Activated CD4-positive, alpha-beta T cell treated with anti-CD3 and anti-CD28 coated beads, Interleukin-2, amount 10 ng/mL, durations not matched to agents 7 days and 5 days (primary cell): ENCODE data around the gene LRRC26. TPM values are rescaled to one million over a fixed set of nuclear protein-coding genes. Genes with fewer than 3 reads are reported as not detected.

Source experiments
- CTCF ChIA-PET: fragments of 350-600 bp; sonication (Branson Sonifier 250); formaldehyde crosslinking; loops from one replicate; lab custom pipeline; 2021; ENCODE audit warnings: antibody characterized with exemption; lab: Charles Lee
- POLR2A ChIA-PET: fragments of 350-600 bp; sonication (Branson Sonifier 250); formaldehyde crosslinking; loops from one replicate; lab custom pipeline; 2021; ENCODE audit warnings: antibody characterized with exemption; lab: Charles Lee
- DNase-seq: peaks from one replicate; pipeline ENCODE4 v3.0.0-alpha.2; 2020
- H3K27ac Mint-ChIP-seq: one replicate; pipeline ENCODE4 v1.8.0; 2021; ENCODE audit warnings: mild to moderate bottlenecking, moderate library complexity, mixed read lengths
- H3K27me3 Mint-ChIP-seq: one replicate; pipeline ENCODE4 v1.8.0; 2021; ENCODE audit warnings: mixed read lengths
- H3K36me3 Mint-ChIP-seq: one replicate; pipeline ENCODE4 v1.8.0; 2021; ENCODE audit warnings: low read depth, mixed read lengths
- H3K4me1 Mint-ChIP-seq: one replicate; pipeline ENCODE4 v1.8.0; 2021; ENCODE audit warnings: mixed read lengths
- H3K4me3 Mint-ChIP-seq: one replicate; pipeline ENCODE4 v1.8.0; 2021; ENCODE audit warnings: mild to moderate bottlenecking, moderate library complexity, mixed read lengths
- H3K9me3 Mint-ChIP-seq: one replicate; pipeline ENCODE4 v1.8.0; 2021; ENCODE audit warnings: mixed read lengths
- total RNA-seq, 2 experiments: library from RNA; stranded (reverse); gene quantifications; one replicate each; pipeline ENCODE4 v1.2.3, GENCODE V29; 2021

Gene LRRC26
- total RNA-seq, 2 experiments from 2014 or later: not detected

DNA sequence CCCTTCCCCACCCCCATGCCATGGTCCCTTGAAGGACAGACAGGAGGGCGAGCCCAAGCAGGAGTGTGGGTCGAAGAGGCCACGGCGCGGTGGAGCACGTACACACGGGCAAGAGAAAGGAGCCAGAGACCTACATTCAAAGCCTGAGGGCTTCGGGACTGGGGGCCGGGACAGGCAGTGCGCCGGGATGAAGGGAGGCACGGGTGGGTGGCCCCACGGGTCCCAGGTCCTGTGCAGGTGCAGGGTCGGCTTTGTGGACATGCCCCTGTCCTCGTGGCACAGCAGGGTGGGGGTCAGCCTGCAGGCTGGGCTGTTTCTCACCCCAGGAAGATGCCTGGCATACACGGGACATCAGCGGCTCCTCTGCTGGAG is 9.8 kb downstream of the LRRC26 start:
- DNase-seq: no peak
- POLR2A ChIA-PET: no interaction called here
- H3K4me3 Mint-ChIP-seq: no peak overlapping the region
- no peaks in the 10 kb centered on the region for H3K9me3 Mint-ChIP-seq
- CTCF ChIA-PET: no interaction called here
- no peak overlapping the region for H3K27ac Mint-ChIP-seq
- peaks cover 33% of the 10 kb centered on the region for H3K27me3 Mint-ChIP-seq
- H3K4me1 Mint-ChIP-seq: peaks cover 22% of the 10 kb centered on the region
- H3K36me3 Mint-ChIP-seq: no peaks in the 10 kb centered on the region

DNA sequence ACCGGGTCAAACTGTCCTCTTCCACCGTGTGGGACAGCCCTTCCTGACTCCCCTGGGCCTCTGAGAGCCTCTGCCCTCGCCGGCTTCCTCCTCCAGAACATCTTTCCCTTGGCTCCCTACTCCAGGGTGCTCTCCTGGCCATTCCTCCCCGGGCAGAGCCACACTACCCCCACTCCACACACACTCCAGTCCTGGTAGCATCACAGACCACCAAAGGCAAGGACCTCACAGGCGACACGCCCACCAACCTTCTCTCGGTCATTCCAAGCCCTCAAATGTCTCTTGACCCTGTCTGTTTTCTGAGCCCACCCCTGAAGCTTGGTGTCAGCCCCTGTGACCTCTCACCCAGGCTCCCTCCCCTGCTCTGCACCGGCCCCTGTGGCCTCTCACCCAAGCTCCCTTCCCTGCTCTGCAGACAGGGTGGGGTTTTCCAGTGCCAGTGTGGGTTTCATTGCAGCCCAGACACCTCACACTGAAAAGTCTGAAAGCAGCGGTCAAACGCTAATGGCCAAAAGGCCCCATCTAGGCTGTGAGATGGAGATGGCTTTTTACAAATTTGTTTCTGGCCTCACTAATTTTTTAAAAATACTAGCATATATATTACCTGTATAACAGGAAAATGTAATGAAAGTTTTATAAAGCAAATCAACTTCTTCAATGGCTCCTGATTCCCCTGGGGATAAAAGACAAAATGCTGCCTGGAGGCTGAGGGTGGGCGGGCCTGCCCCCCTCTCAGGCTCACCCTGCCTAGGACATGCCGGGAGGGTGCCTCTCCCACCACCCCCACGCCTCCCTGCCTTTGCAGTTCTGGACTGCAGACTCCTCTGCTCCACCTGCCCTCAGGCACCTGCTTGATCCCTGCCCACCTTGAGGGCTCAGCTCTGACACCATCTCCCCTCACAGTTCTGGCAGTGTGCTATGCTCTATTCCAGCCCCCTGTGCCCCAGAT is 10.5 kb downstream of the LRRC26 start:
- DNase-seq: no peak
- Mint-ChIP-seq H3K4me1 (peaks cover 22% of the 10 kb centered on the region), H3K9me3 (no peaks in the 10 kb centered on the region), H3K4me3 (no peak overlapping the region), H3K36me3 (no peaks in the 10 kb centered on the region), H3K27me3 (peaks cover 35% of the 10 kb centered on the region), H3K27ac (no peak overlapping the region)
- ChIA-PET POLR2A (no interaction called here), CTCF (no interaction called here)

DNA sequence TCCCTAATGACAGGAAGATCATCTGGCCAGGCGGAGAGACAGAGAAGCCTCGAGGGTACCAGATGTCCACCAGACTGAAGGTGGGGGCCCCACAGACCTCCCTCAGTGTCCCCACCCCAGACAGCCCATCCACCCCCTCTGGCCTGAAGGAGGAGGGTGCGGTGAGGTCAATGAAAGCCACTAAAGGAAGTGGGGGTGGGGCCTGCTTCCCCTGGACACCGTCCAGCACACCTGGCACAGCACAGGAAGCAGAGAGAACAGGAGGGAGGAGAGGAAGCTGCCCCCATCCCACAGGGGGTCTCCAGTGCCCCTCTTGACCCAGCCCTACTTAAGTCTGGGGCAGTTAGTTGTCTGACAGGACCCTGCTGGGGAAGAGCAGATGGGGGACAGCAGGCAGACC is 11.2 kb downstream of the LRRC26 start:
- H3K27me3 Mint-ChIP-seq: peaks cover 35% of the 10 kb centered on the region
- POLR2A ChIA-PET: no interaction called here
- no peaks in the 10 kb centered on the region for H3K36me3 Mint-ChIP-seq
- H3K27ac Mint-ChIP-seq: no peak overlapping the region
- CTCF ChIA-PET: interaction anchor here (1.1 to 1.2 kb wide), 2 partner anchors 9 to 20 kb away, joined by 3 read pairs; no protein-coding TSS in a partner anchor
- H3K4me3 Mint-ChIP-seq: no peak overlapping the region
- H3K9me3 Mint-ChIP-seq: no peaks in the 10 kb centered on the region
- H3K4me1 Mint-ChIP-seq: peaks cover 22% of the 10 kb centered on the region
- DNase-seq: no peak

DNA sequence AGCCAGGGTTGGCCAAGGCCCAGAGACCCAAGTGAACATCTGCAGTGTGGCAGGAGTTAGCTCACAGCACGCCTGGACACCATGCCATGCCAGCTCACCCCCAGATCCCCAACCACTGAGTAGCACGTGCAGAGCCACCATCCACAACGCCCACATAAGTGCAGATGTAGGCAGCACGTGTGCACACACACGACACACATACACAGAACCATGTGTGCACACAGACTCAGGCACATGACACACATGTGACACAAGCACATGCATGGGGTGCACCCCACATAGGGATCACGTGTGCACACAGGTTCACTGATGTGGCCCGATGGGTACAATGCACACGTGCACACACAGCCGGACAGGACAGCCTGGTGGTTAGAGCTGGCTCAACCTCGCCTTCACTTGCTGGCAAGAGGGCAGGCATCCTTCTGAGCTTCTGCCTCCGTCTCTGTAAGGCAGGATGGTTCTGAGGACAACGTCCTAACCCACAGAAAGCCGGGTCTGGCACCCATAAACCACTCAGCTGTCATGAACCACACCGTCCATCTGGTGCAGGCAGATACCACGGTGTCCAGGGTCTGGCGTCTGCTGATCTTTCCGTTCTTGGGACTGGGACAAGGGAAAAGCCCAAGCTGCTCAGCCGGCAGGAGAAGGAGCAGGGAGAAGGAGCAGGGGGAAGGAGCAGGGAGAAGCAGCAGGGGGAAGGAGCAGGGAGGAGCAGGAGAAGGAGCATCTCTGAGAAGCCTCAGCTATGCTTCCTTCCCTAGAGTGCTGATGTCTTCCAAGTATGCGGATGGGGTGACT is 12.0 kb downstream of the LRRC26 start:
- H3K4me3 Mint-ChIP-seq: no peak overlapping the region
- peaks cover 22% of the 10 kb centered on the region for H3K4me1 Mint-ChIP-seq
- H3K9me3 Mint-ChIP-seq: no peaks in the 10 kb centered on the region
- CTCF ChIA-PET: interaction anchor here (0.8 to 1.4 kb wide), 8 partner anchors 9 to 144 kb away, joined by 3 read pairs; partner anchors contain the start of gene NRARP
- H3K27me3 Mint-ChIP-seq: peaks cover 32% of the 10 kb centered on the region
- no peaks in the 10 kb centered on the region for H3K36me3 Mint-ChIP-seq
- H3K27ac Mint-ChIP-seq: no peak overlapping the region
- POLR2A ChIA-PET: no interaction called here
- no peak for DNase-seq

DNA sequence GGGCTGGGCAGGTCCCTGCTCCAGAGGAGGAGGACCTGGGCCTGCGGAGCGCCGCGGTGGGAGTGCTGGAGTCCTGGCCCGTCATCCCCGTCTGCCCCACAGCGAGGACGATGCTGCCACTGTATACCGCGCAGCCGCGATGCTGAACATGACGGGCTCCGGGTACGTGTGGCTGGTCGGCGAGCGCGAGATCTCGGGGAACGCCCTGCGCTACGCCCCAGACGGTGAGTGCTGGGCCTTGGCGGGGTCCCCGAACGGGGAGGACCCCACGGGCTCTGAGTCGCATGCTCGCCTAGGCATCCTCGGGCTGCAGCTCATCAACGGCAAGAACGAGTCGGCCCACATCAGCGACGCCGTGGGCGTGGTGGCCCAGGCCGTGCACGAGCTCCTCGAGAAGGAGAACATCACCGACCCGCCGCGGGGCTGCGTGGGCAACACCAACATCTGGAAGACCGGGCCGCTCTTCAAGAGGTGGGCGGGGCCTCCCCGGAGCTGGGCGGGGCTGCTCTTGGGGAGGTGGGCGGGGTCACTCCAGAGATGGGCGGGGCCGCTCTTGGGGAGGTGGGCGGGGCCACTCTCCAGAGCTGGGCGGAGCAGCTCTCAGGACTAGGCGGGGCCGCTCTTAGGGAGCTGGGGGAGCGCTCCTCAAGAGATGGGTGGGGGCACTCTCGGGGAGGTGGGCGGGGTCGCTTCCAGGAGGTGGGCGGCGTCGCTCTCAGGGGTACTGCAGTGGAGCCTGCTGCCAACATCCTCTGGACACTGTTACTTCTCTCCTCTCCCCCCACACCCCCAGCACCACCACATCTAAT is 13.1 kb downstream of the LRRC26 start:
- no peak overlapping the region for H3K27ac Mint-ChIP-seq
- H3K4me3 Mint-ChIP-seq: peak overlapping the region; percentile 43
- H3K4me1 Mint-ChIP-seq: peaks cover 22% of the 10 kb centered on the region
- H3K9me3 Mint-ChIP-seq: no peaks in the 10 kb centered on the region
- H3K36me3 Mint-ChIP-seq: no peaks in the 10 kb centered on the region
- DNase-seq: peak; percentile 52
- CTCF ChIA-PET: interaction anchor here (0.6 to 1.4 kb wide), 10 partner anchors 13 to 1116 kb away, joined by 3 to 5 read pairs (median 3); partner anchors contain the start of genes ANAPC2, NOXA1, NRARP and SSNA1
- H3K27me3 Mint-ChIP-seq: peaks cover 28% of the 10 kb centered on the region
- POLR2A ChIA-PET: no interaction called here

DNA sequence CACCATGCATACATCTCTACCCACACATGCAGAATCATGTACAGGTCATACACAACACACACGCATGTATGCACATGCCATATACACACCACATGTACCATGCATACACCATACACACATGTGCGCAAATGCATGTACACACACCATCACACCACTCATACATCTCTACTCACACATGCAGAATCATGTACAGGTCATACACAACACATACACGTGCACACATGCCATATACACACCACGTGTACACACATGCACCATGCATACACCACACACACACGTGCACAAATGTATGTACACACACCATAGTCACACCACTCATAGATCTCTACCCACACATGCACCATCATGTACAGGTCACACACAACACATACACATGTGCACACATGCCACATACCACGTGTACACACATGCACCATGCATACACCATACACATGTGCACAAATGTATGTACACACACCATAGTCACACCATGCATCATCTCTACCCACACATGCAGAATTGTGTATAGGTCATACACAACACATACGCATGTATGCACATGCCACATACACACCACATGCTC is 16.9 kb downstream of the LRRC26 start:
- ChIA-PET CTCF (no interaction called here), POLR2A (no interaction called here)
- Mint-ChIP-seq H3K36me3 (no peaks in the 10 kb centered on the region), H3K4me3 (no peak overlapping the region), H3K4me1 (peaks cover 14% of the 10 kb centered on the region), H3K9me3 (no peaks in the 10 kb centered on the region), H3K27ac (no peak overlapping the region), H3K27me3 (peaks cover 9% of the 10 kb centered on the region)
- no peak for DNase-seq

DNA sequence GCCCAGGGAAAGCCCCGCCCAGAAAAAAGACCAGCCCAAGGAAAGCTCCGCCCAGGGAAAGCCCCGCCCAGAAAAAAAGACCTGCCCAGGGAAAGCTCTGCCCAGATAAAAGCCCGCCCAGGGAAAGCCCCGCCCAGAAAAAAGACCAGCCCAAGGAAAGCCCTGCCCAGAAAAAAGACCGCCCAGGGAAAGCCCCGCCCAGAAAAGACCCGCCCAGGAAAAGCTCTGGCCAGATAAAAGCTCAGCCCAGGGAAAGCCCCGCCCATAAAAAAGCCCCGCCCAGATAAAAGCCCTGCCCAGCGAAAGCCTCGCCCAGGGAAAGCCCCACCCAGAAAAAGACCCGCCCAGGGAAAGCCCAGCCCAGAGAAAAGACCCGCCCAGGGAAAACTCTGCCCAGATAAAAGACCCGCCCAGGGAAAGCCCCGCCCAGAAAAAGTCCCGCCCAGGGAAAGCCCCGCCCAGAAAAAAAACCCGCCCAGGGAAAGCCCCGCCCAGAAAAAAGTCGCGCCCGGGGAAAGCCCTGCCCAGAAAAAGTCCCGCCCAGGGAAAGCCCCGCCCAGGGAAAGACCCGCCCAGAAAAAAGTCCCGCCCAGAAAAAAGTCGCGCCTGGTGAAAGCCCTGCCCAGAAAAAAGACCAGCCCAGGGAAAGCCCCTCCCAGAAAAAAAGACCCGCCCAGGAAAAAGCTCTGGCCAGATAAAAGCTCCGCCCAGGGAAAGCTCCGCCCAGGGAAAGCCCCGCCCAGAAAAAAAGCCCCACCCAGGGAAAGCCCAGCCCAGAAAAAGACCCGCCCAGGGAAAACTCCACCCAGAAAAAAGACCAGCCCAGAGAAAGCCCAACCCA is 19.0 kb downstream of the LRRC26 start:
- Mint-ChIP-seq H3K9me3 (no peaks in the 10 kb centered on the region), H3K27ac (no peak overlapping the region), H3K36me3 (no peaks in the 10 kb centered on the region), H3K4me1 (peaks cover 4% of the 10 kb centered on the region), H3K4me3 (no peak overlapping the region), H3K27me3 (peaks cover 5% of the 10 kb centered on the region)
- ChIA-PET CTCF (interaction anchor here (1.2 to 2.5 kb wide), 6 partner anchors 12 to 364 kb away, joined by 4 to 10 read pairs (median 4); partner anchors contain the start of gene GRIN1), POLR2A (no interaction called here)
- DNase-seq: peak; percentile 40

DNA sequence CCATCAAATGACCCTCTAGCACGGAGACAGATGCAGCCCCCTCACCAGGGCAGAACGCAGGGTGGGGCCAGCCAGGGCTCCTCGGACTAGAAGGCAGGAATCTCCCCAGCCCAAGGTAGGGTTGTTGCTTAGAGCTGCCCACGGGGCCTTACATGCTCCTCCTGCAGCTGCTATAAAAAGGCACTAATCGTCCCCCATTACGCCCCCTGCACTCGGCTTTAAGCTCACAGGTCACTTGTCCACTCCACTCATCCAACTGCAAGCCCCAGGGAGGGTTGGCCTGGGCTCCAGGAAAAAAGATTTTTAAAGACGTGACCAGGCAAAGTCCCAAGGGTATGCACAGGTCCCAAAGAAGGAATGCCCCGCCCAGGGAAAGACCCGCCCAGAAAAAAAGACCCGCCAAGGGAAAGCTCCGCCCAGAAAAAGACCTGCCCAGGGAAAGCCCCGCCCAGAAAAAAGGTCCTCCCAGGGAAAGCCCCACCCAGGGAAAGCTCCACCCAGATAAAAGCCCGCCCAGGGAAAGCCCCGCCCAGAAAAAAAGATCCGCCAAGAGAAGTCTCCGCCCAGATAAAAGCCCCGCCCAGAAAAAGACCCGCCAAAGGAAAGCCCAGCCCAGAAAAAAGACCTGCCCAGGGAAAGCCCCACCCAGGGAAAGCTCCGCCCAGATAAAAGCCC is 19.8 kb downstream of the LRRC26 start:
- H3K36me3 Mint-ChIP-seq: no peaks in the 10 kb centered on the region
- no peak for DNase-seq
- no peak overlapping the region for H3K4me3 Mint-ChIP-seq
- H3K9me3 Mint-ChIP-seq: no peaks in the 10 kb centered on the region
- ChIA-PET POLR2A (no interaction called here), CTCF (interaction anchor here (0.9 to 2.5 kb wide), 9 partner anchors 8 to 363 kb away, joined by 3 to 10 read pairs (median 4); partner anchors contain the start of genes GRIN1 and MAN1B1)
- no peak overlapping the region for H3K27ac Mint-ChIP-seq
- H3K27me3 Mint-ChIP-seq: peaks cover 5% of the 10 kb centered on the region
- peaks cover 4% of the 10 kb centered on the region for H3K4me1 Mint-ChIP-seq

DNA sequence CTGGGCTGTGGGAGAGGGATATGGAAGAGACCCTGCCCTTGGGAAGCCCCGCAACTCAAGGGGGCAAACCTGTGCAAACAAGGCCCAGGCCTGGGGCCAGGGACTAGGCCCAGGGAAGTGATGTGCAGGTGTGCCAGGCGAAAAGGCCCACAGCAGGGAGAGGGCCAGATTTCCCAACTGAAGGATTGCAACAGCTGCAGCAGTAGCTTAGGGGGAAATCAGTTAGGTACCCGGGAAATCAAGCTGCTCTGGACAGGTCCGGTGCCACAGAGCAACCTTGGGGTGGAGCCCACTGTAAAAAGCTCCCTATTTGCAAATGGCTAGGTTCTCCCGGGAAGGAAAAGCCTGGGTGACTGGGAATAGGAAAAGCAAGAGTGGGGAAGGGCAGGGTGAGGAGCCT is 20.5 kb downstream of the LRRC26 start:
- ChIA-PET CTCF (interaction anchor here (0.9 to 2.5 kb wide), 7 partner anchors 9 to 362 kb away, joined by 3 to 10 read pairs (median 4); partner anchors contain the start of genes GRIN1 and MAN1B1), POLR2A (no interaction called here)
- H3K27ac Mint-ChIP-seq: no peak overlapping the region
- no peaks in the 10 kb centered on the region for H3K36me3 Mint-ChIP-seq
- H3K9me3 Mint-ChIP-seq: no peaks in the 10 kb centered on the region
- no peak for DNase-seq
- peaks cover 3% of the 10 kb centered on the region for H3K27me3 Mint-ChIP-seq
- peaks cover 4% of the 10 kb centered on the region for H3K4me1 Mint-ChIP-seq
- H3K4me3 Mint-ChIP-seq: no peak overlapping the region

DNA sequence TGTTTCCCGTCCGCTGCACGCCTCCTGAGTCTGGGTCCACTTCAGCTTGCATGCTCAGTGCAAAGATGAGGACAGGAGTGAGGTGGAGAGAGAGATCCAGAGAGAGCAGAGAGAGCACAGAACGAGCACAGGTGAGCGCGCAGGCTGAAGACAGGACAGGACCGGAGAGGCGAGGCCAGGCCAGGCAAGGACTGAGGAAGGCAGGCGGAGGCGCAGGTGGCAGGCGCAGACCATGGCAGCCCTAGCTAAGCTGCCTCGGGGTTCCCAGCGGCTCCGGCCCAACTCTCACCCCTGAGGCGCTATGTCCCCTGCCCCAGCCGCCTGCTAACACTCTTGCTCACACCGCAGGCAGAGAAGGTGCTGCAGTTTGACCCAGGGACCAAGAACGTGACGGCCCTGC is 21.2 kb downstream of the LRRC26 start:
- Mint-ChIP-seq H3K4me3 (no peak overlapping the region), H3K4me1 (peaks cover 4% of the 10 kb centered on the region), H3K27ac (no peak overlapping the region), H3K36me3 (no peaks in the 10 kb centered on the region), H3K27me3 (peaks cover 3% of the 10 kb centered on the region), H3K9me3 (no peaks in the 10 kb centered on the region)
- POLR2A ChIA-PET: no interaction called here
- CTCF ChIA-PET: interaction anchor here (1.1 to 2.5 kb wide), 3 partner anchors 9 to 19 kb away, joined by 3 to 10 read pairs (median 9); partner anchors contain the start of gene GRIN1
- DNase-seq: no peak

DNA sequence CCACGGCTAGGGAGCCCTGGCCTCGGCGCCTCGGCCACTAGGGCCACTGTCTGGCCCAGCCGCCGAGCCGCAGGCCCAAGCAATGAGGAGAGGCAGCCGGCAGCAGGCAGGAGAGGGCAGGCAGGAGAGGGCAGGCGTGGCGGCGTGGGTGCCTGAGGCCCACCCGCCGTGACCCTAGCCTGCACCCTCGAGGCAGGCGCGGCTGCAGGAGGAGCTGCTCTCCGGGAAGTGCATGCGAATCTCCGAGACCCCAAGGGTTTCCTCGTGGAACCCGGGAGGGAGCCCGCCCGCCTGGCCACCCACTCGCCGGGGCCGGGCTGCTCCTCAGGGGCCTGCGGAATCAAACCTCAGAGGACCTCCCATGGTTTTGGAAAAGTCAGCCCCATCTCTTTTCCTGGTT is 21.6 kb downstream of the LRRC26 start:
- Mint-ChIP-seq H3K27ac (no peak overlapping the region), H3K9me3 (no peaks in the 10 kb centered on the region)
- CTCF ChIA-PET: no interaction called here

More for the DNA sequence above, 21.6 kb downstream of the LRRC26 start:
- POLR2A ChIA-PET: no interaction called here
- Mint-ChIP-seq H3K4me3 (no peak overlapping the region), H3K27me3 (peaks cover 3% of the 10 kb centered on the region), H3K36me3 (no peaks in the 10 kb centered on the region), H3K4me1 (peaks cover 4% of the 10 kb centered on the region)
- no peak for DNase-seq
